AG04450 (cell line): Measurements from ENCODE around the gene EPN2. TPM values are rescaled to one million over a fixed set of nuclear protein-coding genes. Genes with fewer than 3 reads are reported as not detected.

Experiments
- CTCF ChIA-PET: fragments of 300-600, 350-600 bp; formaldehyde crosslinking; extraction: SDS; loops from one replicate; lab custom pipeline; 2022; ENCODE audit warnings: antibody characterized with exemption, inconsistent platforms; lab: Charles Lee
- POLR2A ChIA-PET: fragments of 350-600 bp; formaldehyde crosslinking; extraction: SDS; loops from one replicate; lab custom pipeline; 2021; ENCODE audit warnings: antibody characterized with exemption, inconsistent platforms; lab: Yijun Ruan, JAX
- DNase-seq: peaks from one replicate; pipeline ENCODE4 v3.0.0-alpha.2; 2011; ENCODE audit warnings: low read depth, low spot score
- H3K27ac ChIP-seq: one replicate; pipeline ENCODE4 v1.5.1; 2012; ENCODE audit warnings: low read depth, low read length, control low read depth
- H3K27me3 ChIP-seq: one replicate; pipeline ENCODE4 v1.6.0; 2012; ENCODE audit warnings: low read length; ENCODE audit not compliant: control insufficient read depth, insufficient read depth
- H3K4me3 ChIP-seq: 2 replicates; pipeline ENCODE4 v1.5.1; 2011; ENCODE audit warnings: mild to moderate bottlenecking, low read depth, low read length, control low read depth
- H3K9me3 ChIP-seq: 2 replicates; pipeline ENCODE4 v1.5.1; 2012; ENCODE audit warnings: low read length; ENCODE audit not compliant: control insufficient read depth, insufficient read depth
- CTCF ChIP-seq: IDR thresholded peaks from 2 replicates; pipeline ENCODE4 v1.5.1; 2011; ENCODE audit warnings: low read depth, low read length, control low read depth, inconsistent platforms
- polyA plus RNA-seq: library from polyadenylated mRNA; depleted of rRNA; stranded (reverse); fragments of >200 nt; gene quantifications from 2 replicates; pipeline ENCODE4 v1.2.3, GENCODE V29; 2011

Gene EPN2
- polyA plus RNA-seq, 1 experiment: 27.9 TPM

GRCh38 chr17:19377602-19378415, 140.6 kb downstream of the EPN2 start:
- Histone ChIP-seq H3K4me3 (peak overlapping the region; percentile 86), H3K9me3 (no peaks in the 10 kb centered on the region; the same call in 1 of the 2 replicates), H3K27ac (peak overlapping the region; percentile 99), H3K27me3 (no peaks in the 10 kb centered on the region)
- ChIA-PET POLR2A (interaction anchor here (0.5 to 2.5 kb wide), 14 partner anchors 10 to 136 kb away, joined by 3 to 52 read pairs (median 5); partner anchors contain the start of genes B9D1, MFAP4 and RNF112), CTCF (interaction anchor here (1.4 to 3.5 kb wide), 4 partner anchors 12 to 70 kb away, joined by 5 to 26 read pairs (median 15); partner anchors contain the start of gene B9D1)
- peak; percentile 98 for DNase-seq
- no peak for TF ChIP-seq CTCF

GRCh38 chr17:19378416-19379360, 141.5 kb downstream of the EPN2 start, which contains the start of gene MAPK7:
MAPK7 (plus strand) TSS chr17:19378498; CDS start chr17:19378901, 403 bp downstream.
- peak within 1 kb of the TSS; percentile 86 for H3K4me3 ChIP-seq
- DNase-seq: no peak
- H3K9me3 ChIP-seq: no peaks in the 10 kb centered on the region; the same call in 1 of the 2 replicates
- no peak for TF ChIP-seq CTCF
- H3K27ac ChIP-seq: peak within 1 kb of the TSS; percentile 99
- CTCF ChIA-PET: interaction anchor here (1.4 to 3.5 kb wide), 4 partner anchors 13 to 69 kb away, joined by 5 to 26 read pairs (median 15); partner anchors contain the start of gene B9D1
- POLR2A ChIA-PET: interaction anchor here (0.6 to 2.5 kb wide), 12 partner anchors 9 to 135 kb away, joined by 3 to 52 read pairs (median 6); partner anchors contain the start of genes B9D1, MFAP4 and RNF112
- no peaks in the 10 kb centered on the region for H3K27me3 ChIP-seq

DNA sequence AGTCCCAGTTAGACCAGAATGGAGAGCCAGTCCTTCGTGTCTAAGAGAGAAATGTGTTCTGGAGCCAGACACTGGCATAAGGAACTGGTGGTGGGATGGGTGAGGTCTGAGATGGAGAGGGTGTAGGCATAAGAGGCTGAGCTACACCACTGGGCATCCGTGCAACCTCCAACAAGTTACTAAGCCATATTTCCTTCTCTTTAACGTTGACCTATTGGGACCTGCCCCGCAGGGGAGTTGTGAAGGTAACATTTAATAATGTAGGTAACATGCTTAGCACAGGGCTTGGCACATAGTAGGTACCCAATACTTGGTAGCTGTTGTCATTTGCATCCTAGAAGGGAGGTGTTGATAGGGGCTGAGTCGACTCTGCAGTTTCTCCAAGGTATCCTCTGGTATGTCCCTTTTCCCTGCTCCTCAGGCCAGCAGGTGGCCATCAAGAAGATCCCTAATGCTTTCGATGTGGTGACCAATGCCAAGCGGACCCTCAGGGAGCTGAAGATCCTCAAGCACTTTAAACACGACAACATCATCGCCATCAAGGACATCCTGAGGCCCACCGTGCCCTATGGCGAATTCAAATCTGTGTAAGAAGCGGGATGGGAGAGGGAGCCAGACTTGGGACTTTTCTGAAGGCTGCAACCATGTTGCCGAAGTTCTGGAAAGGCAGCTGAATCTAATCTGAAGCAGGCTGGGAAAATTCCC, 142.3 kb downstream of the EPN2 start:
- ChIA-PET CTCF (interaction anchor here (2.0 kb wide), 1 partner anchor 68 kb away, joined by 7 read pairs; no protein-coding TSS in a partner anchor), POLR2A (interaction anchor here (2.5 kb wide), 1 partner anchor 17 kb away, joined by 24 read pairs; the partner anchor contains the start of gene B9D1)
- Histone ChIP-seq H3K27me3 (no peaks in the 10 kb centered on the region), H3K27ac (peak overlapping the region; percentile 21), H3K4me3 (peak overlapping the region; percentile 83), H3K9me3 (no peaks in the 10 kb centered on the region; the same call in 1 of the 2 replicates)
- DNase-seq: no peak
- TF ChIP-seq CTCF: no peak

- Histone ChIP-seq H3K27ac (no peak overlapping the region), H3K4me3 (no peak overlapping the region), H3K27me3 (no peaks in the 10 kb centered on the region), H3K9me3 (no peaks in the 10 kb centered on the region; the same call in 1 of the 2 replicates)
- ChIA-PET CTCF (interaction anchor here (1.4 to 2.0 kb wide), 2 partner anchors 18 to 66 kb away, joined by 3 to 7 read pairs; partner anchors contain the start of gene B9D1), POLR2A (no interaction called here)
- no peak for DNase-seq
- no peak for TF ChIP-seq CTCF
Measured at GRCh38 chr17:19380481-19381301, 143.5 kb downstream of the EPN2 start.
